ENCODE results near the gene POFUT2.

The POFUT2 gene

DNA sequence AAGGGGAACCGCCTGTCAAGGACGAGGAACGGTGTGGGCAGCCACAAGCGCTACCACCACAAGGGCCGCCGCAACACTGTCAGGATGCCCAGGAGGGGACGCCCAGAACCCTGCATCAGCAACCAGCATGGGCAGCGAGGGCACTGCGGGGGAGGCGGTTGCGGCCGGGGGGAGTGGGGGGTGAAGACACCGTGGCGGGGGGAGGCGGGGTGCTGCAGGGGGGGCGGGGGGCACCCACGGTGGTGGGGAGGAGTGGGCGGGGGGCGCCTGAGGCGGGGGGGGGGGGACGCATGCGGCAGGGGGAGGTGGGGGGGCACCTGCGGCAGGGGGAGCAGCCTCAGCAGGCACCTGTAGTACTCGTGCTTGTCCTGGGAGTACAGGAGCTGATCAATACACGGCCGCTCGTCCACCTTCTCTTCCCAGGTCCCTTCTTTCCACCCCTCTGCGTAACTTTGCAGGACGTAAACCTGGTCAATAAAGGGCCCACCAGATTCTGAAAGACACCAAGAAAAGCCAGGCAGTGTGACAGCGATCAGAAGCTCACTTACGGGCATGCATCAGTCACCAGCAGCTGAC, 4.6 kb downstream of the POFUT2 start:
- DNase-seq (ENCODE audit: low read depth, low spot score): no peak

DNA sequence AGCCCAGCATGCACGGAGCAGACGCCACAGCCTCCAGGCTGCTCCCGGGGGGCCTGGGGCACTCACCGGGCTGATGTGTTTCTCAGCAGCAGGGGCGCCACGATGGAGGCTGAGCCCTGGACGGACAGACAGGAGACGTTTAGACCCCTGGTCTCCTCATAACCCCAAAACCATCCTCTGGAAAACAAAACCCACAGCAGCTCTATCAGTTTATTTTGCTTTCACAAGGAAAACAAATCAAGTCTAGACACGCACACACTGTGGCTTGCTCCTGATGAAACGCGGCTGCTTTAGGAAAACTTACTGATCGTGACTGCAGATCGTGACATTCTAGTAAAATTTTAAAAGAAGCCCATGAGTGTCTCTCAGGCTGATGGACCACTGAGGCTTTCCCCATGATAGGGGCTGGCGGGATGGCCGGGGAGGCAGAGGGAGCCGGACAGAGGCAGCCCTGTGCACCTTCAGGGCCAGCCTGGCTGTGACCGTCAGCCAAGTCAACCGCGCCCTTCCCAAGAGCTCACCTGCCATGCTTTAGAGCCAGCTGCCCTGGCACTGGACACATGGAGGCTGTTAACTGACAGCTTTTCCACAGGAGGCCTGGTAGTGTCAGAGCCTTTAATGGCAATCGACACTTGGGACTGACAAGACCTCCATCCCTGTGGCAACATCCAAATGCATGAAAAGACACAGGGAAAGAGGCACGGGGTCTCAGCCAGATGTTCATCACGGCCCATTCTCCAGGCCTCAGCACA, 5.2 kb downstream of the POFUT2 start:
- DNase-seq (ENCODE audit: low read depth, low spot score): no peak

DNA sequence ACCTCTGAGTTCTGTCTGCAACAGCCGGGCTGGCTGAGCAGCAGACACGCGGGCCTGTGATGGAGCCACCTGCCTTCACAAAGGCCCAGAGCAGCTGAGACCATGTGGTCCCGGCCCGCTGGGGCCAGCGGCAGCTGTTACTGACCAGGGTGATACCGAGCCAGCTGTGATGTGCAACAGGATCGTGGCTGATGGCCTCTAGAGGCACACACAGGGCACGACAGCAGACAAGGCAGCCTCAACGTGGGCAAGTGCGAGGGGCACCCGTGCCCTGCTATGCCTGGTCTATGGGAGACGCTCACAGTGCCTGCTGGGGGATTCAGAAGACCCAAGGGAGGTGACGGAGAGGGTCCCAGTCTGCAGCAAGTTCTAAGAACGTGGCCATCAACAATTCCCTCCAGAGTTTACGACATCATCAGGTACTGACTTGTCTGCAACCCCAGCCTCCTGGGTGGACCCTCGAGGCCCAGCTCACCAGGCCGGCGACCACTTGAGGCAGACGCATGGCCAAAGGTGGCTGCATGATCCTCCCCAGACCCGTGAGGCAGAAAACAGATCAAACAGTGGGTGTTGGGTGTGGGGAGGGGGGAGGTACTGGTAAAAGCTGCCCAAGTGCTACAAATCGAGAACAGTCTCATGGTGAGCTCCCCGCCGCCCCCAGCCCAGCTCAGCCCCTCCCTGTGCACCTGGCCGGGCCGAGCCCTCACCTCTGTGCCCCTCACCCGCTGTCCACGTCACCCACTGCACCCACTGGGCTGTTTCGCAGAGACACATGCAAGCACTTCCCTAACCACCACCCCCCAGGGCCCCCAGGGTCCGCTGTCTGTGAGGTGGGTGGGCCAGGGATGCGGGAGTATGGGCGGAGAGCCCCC, 6.0 kb downstream of the POFUT2 start:
- no peak for DNase-seq (ENCODE audit: low read depth, low spot score)

DNA sequence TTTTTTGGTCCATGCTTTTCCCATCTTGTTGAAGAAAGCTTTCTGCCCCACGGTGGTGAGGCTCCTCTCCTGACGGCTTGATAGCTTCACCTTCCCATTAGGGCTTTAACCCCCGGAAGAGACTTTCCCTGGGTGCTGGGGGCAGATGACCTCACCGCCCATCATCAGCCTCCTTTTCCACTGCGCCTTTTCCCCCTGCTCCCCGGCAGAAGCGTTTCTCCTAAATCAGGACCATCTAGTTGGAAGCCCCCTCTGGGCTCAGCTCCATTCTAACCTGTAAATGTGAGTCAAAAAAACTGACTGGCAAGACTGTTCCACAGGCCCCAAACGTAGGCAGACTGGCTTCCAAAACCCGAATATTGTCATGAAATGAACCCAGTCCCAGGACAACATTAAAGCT, 6.7 kb downstream of the POFUT2 start:
- no peak for DNase-seq (ENCODE audit: low read depth, low spot score)

DNA sequence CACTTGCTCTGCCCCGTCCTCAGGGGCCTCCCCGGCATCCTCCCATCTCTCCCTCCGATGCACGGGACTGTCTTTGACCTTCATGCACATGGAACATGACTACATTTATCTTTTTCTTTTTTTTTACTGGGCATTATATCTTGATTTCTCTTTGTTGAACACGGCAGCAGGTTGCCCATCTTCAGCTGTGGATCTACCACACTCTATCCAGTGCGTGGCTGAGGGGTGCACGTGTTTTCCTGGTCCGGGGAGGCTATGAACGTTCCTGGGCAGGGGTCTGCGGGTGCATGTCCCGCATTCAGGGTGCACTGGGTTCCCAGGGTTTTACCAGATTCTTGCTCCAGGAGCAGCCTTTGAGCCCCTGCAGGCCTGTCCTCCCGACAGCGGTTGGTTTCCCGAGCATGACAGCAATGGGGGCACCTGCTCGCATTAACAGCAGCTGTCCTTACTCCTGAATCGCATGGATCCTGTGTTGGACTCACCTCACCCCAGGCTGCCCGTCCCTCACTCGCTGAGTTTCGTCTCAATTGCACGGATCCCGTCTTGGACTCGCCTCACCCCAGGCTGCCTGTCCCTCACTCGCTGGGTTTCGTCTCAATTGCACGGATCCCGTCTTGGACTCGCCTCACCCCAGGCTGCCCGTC, 7.4 kb downstream of the POFUT2 start:
- DNase-seq (ENCODE audit: low read depth, low spot score): no peak

DNA sequence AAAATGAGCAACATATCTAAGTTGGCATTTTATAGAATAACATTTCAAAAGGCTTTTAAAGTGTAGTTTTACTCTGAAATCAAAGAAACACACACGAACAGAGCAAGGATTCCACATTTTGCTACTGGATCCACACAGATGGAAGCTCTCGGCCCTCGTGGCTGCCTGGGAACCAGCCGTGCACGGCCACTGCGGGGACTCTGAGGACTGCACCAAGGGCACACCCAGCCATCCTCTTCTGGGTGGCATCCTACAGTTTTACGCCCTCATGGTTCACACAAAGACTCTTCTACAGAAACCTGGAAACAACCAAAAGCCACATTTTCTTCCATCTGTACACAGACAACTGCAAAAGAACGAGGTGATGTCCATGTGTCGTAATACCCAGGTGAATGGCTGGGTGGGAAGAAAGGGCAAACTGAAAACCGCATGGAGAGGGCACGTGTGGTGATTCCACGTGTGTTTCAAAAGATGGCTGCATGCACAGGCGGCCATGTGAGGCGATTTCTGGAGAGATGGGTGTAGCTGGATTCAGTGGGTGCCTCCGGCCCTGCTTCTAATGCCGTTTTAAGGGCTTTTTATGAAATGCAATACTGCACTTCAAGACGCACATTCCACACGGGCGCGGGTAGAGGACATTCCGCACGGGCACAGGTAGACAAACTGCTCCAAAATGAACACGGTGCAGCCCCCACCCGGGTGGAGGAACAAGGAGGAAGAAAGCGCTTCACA, 8.1 kb downstream of the POFUT2 start:
- no peak for DNase-seq (ENCODE audit: low read depth, low spot score)

DNA sequence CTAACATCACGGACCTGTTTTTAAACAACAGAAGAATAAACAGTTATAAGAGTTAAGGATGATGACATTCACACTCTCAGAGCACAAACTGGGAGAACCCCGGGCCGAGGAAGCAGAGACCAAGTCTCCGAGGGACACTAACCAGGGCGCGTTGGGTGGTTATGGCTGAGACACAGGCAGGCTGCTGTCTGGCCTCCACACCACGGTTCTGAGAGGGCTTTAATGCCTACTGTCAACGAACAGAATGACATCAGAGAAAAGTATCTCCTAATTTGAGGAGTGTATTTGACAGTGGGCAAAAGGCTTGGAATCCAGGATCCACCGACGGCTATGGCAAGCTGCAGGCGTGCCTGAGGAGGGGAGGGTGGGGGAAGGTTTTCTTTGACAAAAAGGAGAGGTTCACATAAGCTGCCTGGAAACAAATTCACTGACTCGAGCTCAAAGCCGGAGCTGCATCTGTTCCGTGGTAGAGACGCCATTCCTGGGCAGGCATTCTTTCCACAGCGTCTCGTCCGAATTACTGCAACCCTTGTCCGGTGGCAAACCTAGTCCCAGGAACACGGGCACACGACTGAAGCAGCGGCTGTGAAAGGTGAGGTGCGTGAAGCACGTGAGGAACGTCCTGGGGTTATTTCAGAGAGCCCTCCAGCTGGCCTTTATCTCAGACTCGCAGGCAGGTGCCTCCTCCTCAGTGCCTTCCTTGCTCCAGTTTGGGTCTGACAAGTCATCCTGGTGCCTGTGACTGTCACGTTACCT, 9.4 kb downstream of the POFUT2 start:
- no peak for DNase-seq (ENCODE audit: low read depth, low spot score)

DNA sequence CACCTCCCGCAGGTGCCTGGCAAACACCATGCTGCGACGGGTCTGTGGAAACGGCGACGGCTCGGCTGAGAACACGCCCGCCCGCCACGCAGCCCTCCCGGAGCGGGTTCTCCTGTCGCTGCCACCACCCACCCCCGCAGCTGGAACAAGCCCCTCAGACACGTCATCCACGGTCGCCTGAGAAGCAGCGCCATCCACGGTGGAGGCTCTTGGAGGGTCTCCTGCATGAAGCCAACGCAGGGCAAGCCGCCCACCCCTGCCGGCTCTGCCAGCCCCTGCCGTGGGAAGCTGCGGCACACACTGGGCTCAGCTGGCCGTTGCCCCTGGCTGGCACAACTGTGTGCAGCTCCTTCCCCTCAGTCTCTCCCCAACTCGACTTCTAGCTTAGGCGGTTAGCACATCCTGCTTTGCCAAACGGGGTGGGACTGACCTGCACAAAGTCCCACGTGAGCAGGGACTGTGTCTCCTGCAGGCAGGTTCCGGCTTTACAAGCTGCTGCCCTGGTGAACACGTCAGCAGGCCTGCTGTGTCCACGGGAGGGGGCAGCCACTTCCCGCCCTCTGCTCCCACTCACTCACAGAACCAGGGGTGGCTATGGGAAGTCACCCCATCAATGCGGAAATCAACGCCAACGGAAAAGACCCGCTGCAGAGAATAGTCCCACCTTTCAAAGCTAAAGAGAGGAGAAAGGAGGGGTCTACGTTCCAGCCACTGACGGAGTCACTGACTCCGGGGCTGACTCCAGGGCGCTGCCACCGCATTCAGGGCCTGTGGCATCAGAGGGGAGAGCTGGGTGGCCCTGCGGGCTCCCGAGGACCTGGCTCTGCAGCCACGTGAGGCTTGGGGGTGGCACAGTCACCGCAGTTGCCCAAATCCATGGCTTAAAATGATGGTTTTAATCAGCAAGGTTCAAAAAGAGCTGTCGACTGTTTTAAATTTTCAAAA, 10.3 kb downstream of the POFUT2 start:
- DNase-seq (ENCODE audit: low read depth, low spot score): no peak

DNA sequence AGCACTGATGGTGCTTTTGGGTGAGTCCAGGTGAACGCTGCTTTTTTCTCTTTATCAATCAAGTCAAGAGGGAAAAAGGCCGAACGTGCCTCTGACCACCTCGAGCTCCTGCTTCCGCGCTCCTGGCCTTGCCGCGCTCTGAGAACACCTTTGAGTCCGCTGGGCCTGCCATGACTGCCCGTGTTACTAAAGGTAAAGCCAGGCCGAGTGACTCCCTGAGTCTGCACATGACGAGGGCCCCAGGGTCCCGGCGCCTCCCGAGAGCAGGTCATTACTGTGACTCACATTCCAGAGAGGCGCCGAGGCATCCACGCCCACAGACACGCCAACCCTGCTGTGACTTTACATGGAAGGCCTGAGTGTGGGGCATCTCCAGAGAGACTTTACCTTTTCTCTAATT, 11.1 kb downstream of the POFUT2 start:
- DNase-seq (ENCODE audit: low read depth, low spot score): no peak

DNA sequence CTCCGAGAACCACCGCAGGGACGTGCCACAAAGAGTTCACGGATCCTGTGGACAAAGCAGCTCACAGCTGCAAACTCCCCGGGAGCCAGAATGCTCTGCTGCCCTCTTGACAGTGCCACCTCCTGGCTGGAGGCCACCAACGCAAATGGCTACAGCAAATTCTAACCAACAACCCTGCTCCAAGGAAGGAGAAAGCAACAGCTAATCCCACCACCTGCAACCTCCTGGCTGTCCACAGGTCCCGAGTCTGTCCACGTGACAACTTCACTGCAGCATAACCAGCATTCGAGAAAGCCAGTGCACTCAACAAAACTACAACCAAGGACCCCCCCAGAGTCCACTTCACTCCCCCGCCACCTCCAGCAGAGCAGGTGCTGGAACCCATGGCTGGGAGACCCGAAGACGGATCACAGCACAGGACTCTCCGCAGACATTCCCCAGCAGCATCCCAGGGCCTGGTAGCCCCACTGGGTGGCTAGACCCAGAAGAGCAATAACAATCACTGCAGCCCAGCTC, 17.3 kb downstream of the POFUT2 start:
- no peak for DNase-seq (ENCODE audit: low read depth, low spot score)

DNA sequence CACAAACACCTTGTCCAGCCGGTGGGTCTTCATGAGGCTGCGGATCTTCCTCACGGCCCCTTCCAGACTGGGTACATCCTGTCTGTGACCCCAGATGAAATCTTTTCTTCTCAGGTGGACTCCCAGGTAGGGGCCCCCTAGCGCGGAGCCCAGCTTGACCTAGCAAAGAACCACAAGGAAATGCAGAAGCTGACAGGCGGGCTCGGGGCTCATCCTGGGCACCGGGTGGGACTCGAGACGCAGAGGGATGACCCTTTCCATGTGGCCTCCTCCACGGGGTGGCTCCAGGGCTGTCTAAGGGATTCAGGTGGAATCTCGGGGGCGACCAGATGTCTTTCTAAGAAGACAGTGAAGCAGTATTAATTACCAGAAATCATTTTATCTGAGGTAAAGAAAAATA, 17.8 kb downstream of the POFUT2 start:
- DNase-seq (ENCODE audit: low read depth, low spot score): no peak

DNA sequence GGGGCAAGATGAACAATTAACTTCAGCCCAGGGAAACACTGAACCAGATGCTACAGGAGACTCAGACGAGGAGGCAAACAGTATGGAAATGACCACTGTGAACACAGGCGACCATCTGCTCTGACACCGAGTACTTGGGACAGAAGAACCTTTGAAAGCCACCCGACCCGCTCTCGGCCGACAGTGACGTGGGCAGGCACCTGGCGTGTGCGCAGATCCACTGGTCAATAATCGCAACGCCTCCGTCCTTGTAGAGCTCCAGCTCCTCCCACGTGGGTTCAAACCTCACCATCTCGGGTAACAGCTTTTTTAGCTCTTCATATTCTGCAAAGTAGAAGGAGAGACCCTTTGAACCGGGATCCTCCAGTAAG, 20.3 kb downstream of the POFUT2 start:
- no peak for DNase-seq (ENCODE audit: low read depth, low spot score)

DNA sequence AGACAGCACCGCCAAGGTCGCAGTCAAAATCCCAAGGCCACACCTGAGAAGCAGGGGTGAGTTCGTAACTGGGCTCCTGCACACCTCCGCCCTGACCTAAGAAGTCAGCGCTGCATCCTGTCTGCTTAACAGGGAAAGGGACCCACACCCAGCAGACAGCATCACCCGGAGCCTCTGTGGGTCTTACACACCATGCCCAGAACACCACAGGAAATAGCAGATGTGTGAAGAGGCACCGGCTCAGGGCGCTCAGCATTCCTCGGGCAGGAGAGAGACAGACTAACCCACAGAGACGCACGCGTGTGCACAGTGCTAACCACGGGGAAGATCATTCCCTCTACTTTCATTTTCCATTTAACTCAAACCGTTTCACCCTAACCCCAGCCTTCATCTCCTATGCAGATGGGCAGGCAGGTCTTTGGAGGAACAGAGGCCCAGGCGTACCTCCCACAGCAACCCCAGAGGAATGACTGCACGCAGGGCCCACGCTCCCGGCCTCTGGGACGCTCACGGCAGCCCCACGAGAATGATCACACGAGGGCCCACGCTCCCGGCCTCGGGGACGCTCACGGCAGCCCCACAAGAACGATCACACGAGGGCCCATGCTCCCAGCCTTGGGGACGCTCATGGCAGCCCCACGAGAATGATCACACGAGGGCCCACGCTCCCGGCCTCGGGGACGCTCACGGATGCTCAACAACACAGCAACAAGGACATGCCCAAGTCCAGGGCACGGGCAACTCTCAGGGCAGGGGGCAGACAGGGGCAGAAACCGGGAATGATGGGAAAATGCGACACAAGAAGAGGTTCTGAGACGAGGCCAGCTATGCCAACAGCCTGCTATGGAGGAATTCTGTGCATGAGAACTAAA, 20.9 kb downstream of the POFUT2 start:
- DNase-seq (ENCODE audit: low read depth, low spot score): no peak

DNA sequence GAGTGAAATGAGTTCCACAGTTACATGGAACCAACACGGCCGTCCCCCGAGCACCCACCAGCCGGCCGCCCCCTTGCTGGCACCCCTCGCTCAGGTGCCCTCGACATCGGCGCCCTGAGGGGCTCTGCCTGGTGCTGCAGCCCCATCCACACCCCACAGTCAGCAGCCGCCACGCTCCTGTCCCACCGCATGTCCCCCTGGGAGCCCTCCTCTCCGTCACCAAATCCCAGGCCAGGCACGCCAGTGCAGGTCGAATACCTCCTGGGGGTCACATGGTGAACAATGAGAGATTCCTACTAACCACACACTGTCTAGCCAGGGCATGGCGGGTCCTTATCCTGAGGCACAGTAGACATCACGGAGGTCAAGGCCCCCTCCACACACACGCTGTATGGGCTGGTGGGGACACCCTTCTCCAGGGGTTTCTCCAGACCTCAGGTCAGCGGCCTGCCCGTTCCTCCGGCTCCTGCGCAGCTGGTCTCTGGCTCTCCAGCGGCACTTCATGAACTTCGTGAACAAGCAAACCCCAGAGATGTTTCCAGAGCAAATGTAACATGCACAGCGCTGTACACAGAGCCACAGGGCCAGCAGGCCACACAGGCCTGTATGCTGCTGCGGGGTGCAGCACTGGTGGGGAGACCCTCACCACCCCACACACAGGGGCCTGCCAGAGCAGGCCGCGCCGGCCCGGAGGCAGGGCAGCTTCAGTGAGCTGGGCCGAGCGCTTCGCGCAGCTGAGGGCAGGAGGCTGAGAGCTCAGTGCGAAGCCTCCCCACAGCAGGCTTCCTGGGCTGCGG, 21.8 kb downstream of the POFUT2 start:
- no peak for DNase-seq (ENCODE audit: low read depth, low spot score)

DNA sequence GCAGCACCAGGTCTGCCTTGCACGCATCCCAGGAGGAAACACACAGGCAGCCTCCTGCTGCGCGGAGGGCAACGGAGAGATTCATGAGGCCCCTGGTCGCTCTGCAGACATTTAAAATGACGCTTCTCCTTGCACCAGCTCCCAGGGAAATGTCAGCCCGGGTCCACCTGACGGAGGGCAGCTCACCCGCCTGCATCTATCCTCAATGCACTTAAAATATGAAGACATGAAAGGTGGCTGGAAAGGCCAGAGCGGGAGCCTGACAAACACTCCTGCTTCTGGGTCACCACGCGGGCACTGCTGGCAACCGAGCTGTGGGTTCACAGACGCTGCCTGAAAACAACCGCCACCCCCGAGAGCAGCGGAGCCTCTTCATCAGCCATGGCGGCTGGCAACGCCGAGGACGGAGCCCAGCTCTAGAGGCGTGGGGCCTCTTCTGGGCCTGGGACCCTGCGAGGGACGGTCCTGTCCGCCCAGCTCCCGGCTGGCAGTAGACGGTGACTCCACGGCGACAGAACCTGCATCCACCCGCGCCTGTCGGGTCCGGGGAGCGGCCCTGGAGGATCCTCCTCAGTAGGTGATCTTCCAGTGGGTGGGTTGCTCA, 22.7 kb downstream of the POFUT2 start:
- no peak for DNase-seq (ENCODE audit: low read depth, low spot score)

DNA sequence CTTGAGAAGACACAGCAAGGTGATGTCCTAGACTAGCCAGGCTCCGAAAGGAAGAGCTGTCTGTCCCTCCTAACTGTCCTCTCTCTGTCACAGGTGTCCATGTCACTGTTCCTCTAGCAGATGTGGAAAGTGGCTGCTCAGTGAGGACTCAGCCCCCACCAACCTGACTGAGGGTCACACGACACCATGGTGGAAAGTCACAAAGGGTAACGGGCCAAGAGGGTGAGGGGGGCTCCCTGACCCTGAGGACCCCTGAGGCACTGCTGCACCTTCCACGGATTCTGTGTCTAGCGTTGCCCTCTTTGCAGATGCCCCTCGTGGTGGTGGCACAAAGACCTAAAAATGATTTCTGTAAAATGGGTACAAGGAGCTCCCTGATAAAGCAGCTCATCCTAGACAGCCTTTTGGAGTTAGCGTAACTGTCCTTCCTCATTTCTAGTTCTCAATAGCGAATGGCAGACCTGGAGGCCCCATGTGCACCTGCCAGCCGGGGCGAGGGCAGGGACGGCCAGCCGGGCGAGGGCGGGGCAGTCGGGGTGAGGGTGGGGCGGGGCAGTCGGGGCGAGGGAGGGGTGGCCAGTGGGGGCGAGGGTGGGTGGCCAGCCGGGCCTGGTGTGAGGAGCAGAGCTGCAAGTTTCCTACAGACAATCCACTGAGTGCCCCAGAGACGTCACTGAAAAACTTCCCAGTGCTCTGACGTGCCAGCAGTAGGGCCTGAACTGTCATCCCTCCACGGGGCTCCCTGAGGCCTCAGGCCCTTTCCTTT, 23.4 kb downstream of the POFUT2 start:
- DNase-seq (ENCODE audit: low read depth, low spot score): no peak

DNA sequence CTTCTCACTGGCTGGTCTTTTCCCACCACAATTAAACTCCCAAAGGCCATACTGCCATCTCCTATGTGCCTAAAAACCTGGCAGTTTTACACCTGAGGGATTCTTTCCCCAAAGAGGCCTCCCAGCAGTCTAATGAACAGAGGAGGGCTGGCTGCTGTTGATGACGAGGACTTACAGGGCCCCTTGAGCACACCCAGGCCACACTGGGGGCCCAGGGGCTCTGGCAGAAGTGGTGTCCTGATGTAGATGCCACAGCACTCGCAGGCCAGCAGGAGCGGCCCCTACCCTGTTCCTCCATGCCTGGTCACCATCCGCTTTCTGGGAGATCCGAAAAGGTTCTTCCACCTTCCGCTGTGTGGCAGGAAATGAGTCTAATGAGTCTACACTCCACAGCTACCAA, 24.2 kb downstream of the POFUT2 start:
- DNase-seq (ENCODE audit: low read depth, low spot score): no peak

All from activated CD4-positive, CD25-positive, alpha-beta regulatory T cell treated with anti-CD3 and anti-CD28 coated beads, Interleukin-2, amount 50 U/mL, for 16 hours (primary cell).